ENCODE measurements around the gene RWDD1.

Gene RWDD1

DNA sequence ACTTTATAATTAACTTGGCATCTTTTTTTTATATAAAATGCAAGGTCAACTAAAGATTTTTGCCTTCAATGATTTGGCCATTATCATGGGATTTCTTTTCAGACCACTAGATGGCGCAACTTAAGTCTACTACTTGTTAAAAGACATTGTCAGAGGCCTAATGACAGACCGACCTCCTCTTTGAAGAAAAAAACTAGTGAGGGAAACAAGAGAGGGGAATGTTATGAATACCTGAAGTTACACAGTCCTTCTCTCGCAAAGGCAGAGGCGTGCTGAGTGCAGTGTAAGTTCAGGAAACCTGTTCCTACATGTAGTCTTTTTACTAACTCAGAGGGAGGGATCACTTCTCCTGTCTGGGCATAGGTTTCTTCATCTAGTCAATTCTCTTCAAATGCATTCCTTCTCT lies 35.1 kb upstream of the RWDD1 start:
- no peak overlapping the region for H3K27ac ChIP-seq (ENCODE audit: low read depth, low read length)

GRCh38 chr6:116542426-116542825 lies 28.9 kb upstream of the RWDD1 start:
- no peak overlapping the region for H3K18ac ChIP-seq (ENCODE audit: low read length)
- no peaks in the 10 kb centered on the region for H3K36me3 ChIP-seq (ENCODE audit: control insufficient read depth, insufficient read depth, low read length)
- H3K4me1 ChIP-seq (ENCODE audit: control insufficient read depth, low read depth, low read length) = no peaks in the 10 kb centered on the region
- H4K5ac ChIP-seq (ENCODE audit: low read length) = no peak overlapping the region
- H2BK5ac ChIP-seq (ENCODE audit: low read length) = no peak overlapping the region
- no peak overlapping the region for H3K23ac ChIP-seq (ENCODE audit: low read length)
- no peak overlapping the region for H2BK120ac ChIP-seq (ENCODE audit: low read depth, low read length)
- H3K4me3 ChIP-seq (ENCODE audit: low read length) = no peak overlapping the region
- H2BK15ac ChIP-seq (replicated peaks; ENCODE audit: low read depth) = no peak overlapping the region
- H3K4ac ChIP-seq (ENCODE audit: low read depth, low read length) = no peak overlapping the region
- no peak overlapping the region for H3K4me2 ChIP-seq (ENCODE audit: low read length)
- DNase-seq = no peak
- H2AK5ac ChIP-seq (ENCODE audit: low read length) = no peak overlapping the region
- H3K27me3 ChIP-seq (ENCODE audit: insufficient read depth, low read length, poor library complexity) = no peaks in the 10 kb centered on the region
- H3K79me1 ChIP-seq (ENCODE audit: low read length) = no peaks in the 10 kb centered on the region
- H3K27ac ChIP-seq (ENCODE audit: low read depth, low read length) = no peak overlapping the region
- H4K8ac ChIP-seq (ENCODE audit: low read depth, low read length) = no peak overlapping the region
- no peak overlapping the region for H3K56ac ChIP-seq (ENCODE audit: low read length)
- no peak overlapping the region for H3K9ac ChIP-seq (ENCODE audit: low read length)
- no peaks in the 10 kb centered on the region for H3K79me2 ChIP-seq (ENCODE audit: control insufficient read depth, insufficient read depth, low read length)

More for the DNA sequence above, 35.1 kb upstream of the RWDD1 start:
- H3K4me3 ChIP-seq (ENCODE audit: low read length) = no peak overlapping the region
- H3K18ac ChIP-seq (ENCODE audit: low read length) = no peak overlapping the region
- no peak overlapping the region for H3K4ac ChIP-seq (ENCODE audit: low read depth, low read length)
- H3K4me2 ChIP-seq (ENCODE audit: low read length) = no peak overlapping the region
- H3K27me3 ChIP-seq (ENCODE audit: insufficient read depth, low read length, poor library complexity) = no peaks in the 10 kb centered on the region
- no peak overlapping the region for H3K9ac ChIP-seq (ENCODE audit: low read length)
- H3K4me1 ChIP-seq (ENCODE audit: control insufficient read depth, low read depth, low read length) = peaks cover 3% of the 10 kb centered on the region
- no peak overlapping the region for H2AK5ac ChIP-seq (ENCODE audit: low read length)
- no CpG with 5 or more reads among the region's 4 CpGs for WGBS (ENCODE audit: extremely low coverage, insufficient coverage, low lambda C conversion rate)
- H3K36me3 ChIP-seq (ENCODE audit: control insufficient read depth, insufficient read depth, low read length) = no peaks in the 10 kb centered on the region
- H2BK15ac ChIP-seq (replicated peaks; ENCODE audit: low read depth) = no peak overlapping the region
- H3K79me2 ChIP-seq (ENCODE audit: control insufficient read depth, insufficient read depth, low read length) = no peaks in the 10 kb centered on the region
- no peak overlapping the region for H2BK120ac ChIP-seq (ENCODE audit: low read depth, low read length)
- H4K8ac ChIP-seq (ENCODE audit: low read depth, low read length) = no peak overlapping the region
- no peaks in the 10 kb centered on the region for H3K79me1 ChIP-seq (ENCODE audit: low read length)
- H2BK5ac ChIP-seq (ENCODE audit: low read length) = no peak overlapping the region
- no peak overlapping the region for H3K23ac ChIP-seq (ENCODE audit: low read length)
- no peak overlapping the region for H4K5ac ChIP-seq (ENCODE audit: low read length)
- H3K56ac ChIP-seq (ENCODE audit: low read length) = no peak overlapping the region
- peak; percentile 78 for DNase-seq

DNA sequence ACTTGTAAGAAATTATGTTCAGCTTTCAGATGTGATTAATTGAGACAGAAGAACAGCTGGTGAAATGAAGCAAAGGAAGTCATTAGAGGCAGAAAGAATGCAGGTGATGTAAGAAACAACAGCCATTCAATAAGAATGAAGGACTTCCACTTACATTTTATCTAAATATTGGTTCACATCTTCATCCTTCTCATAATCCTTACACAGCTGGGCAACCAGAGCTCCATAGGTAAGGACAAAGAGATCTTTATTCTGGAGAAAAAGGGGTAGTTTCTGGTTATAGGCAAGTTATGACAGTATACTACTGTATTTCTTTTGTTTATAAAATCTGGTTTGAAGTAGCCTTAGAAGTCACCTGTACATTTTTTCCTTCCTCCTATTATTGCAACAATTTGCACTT lies 28.2 kb upstream of the RWDD1 start:
- DNase-seq = no peak
- H4K8ac ChIP-seq (ENCODE audit: low read depth, low read length) = no peak overlapping the region
- H3K18ac ChIP-seq (ENCODE audit: low read length) = no peak overlapping the region
- no peak overlapping the region for H4K5ac ChIP-seq (ENCODE audit: low read length)
- H3K56ac ChIP-seq (ENCODE audit: low read length) = no peak overlapping the region
- H2AK5ac ChIP-seq (ENCODE audit: low read length) = no peak overlapping the region
- no peaks in the 10 kb centered on the region for H3K79me1 ChIP-seq (ENCODE audit: low read length)
- no peak overlapping the region for H2BK120ac ChIP-seq (ENCODE audit: low read depth, low read length)
- H3K9ac ChIP-seq (ENCODE audit: low read length) = no peak overlapping the region
- no peaks in the 10 kb centered on the region for H3K4me1 ChIP-seq (ENCODE audit: control insufficient read depth, low read depth, low read length)
- H3K4me2 ChIP-seq (ENCODE audit: low read length) = no peak overlapping the region
- no peaks in the 10 kb centered on the region for H3K27me3 ChIP-seq (ENCODE audit: insufficient read depth, low read length, poor library complexity)
- no peak overlapping the region for H2BK15ac ChIP-seq (replicated peaks; ENCODE audit: low read depth)
- H3K4me3 ChIP-seq (ENCODE audit: low read length) = no peak overlapping the region
- no peaks in the 10 kb centered on the region for H3K36me3 ChIP-seq (ENCODE audit: control insufficient read depth, insufficient read depth, low read length)
- no peak overlapping the region for H3K4ac ChIP-seq (ENCODE audit: low read depth, low read length)
- H3K23ac ChIP-seq (ENCODE audit: low read length) = no peak overlapping the region
- no peak overlapping the region for H2BK5ac ChIP-seq (ENCODE audit: low read length)
- no peaks in the 10 kb centered on the region for H3K79me2 ChIP-seq (ENCODE audit: control insufficient read depth, insufficient read depth, low read length)
- no peak overlapping the region for H3K27ac ChIP-seq (ENCODE audit: low read depth, low read length)

- Histone ChIP-seq H3K23ac (ENCODE audit: low read length) (no peak within 1 kb of the TSS), H3K27me3 (ENCODE audit: insufficient read depth, low read length, poor library complexity) (no peaks in the 10 kb centered on the region), H3K4me1 (ENCODE audit: control insufficient read depth, low read depth, low read length) (no peaks in the 10 kb centered on the region), H3K79me1 (ENCODE audit: low read length) (no peaks in the 10 kb centered on the region), H2AK5ac (ENCODE audit: low read length) (no peak within 1 kb of the TSS), H3K9ac (ENCODE audit: low read length) (no peak within 1 kb of the TSS), H2BK5ac (ENCODE audit: low read length) (no peak within 1 kb of the TSS), H3K79me2 (ENCODE audit: control insufficient read depth, insufficient read depth, low read length) (no peaks in the 10 kb centered on the region), H3K27ac (ENCODE audit: low read depth, low read length) (no peak within 1 kb of the TSS), H2BK15ac (replicated peaks; ENCODE audit: low read depth) (no peak within 1 kb of the TSS), H3K36me3 (ENCODE audit: control insufficient read depth, insufficient read depth, low read length) (no peaks in the 10 kb centered on the region), H3K4ac (ENCODE audit: low read depth, low read length) (no peak within 1 kb of the TSS), H3K56ac (ENCODE audit: low read length) (no peak within 1 kb of the TSS), H3K4me3 (ENCODE audit: low read length) (no peak within 1 kb of the TSS), H3K18ac (ENCODE audit: low read length) (no peak within 1 kb of the TSS), H4K8ac (ENCODE audit: low read depth, low read length) (no peak within 1 kb of the TSS), H2BK120ac (ENCODE audit: low read depth, low read length) (no peak within 1 kb of the TSS), H4K5ac (ENCODE audit: low read length) (no peak within 1 kb of the TSS), H3K4me2 (ENCODE audit: low read length) (no peak within 1 kb of the TSS)
- no CpG with 5 or more reads among the region's 4 CpGs for WGBS (ENCODE audit: extremely low coverage, insufficient coverage, low lambda C conversion rate)
- no peak for DNase-seq
These were observed 25.7 kb upstream of the RWDD1 start, which contains the start of gene TRAPPC3L for GRCh38 chr6:116545651-116546050. TRAPPC3L (minus strand) TSS chr6:116545684; CDS start chr6:116545514, 170 bp downstream.

GRCh38 chr6:116547358-116547757 lies 23.9 kb upstream of the RWDD1 start:
- no peak overlapping the region for H3K18ac ChIP-seq (ENCODE audit: low read length)
- no peak overlapping the region for H3K4ac ChIP-seq (ENCODE audit: low read depth, low read length)
- H3K27me3 ChIP-seq (ENCODE audit: insufficient read depth, low read length, poor library complexity) = no peaks in the 10 kb centered on the region
- H3K9ac ChIP-seq (ENCODE audit: low read length) = no peak overlapping the region
- no peak overlapping the region for H4K5ac ChIP-seq (ENCODE audit: low read length)
- no peaks in the 10 kb centered on the region for H3K4me1 ChIP-seq (ENCODE audit: control insufficient read depth, low read depth, low read length)
- H3K56ac ChIP-seq (ENCODE audit: low read length) = no peak overlapping the region
- no peak overlapping the region for H2BK15ac ChIP-seq (replicated peaks; ENCODE audit: low read depth)
- no peak overlapping the region for H4K8ac ChIP-seq (ENCODE audit: low read depth, low read length)
- H2BK5ac ChIP-seq (ENCODE audit: low read length) = no peak overlapping the region
- no peak for DNase-seq
- WGBS (ENCODE audit: extremely low coverage, insufficient coverage, low lambda C conversion rate) = no CpG with 5 or more reads among the region's 6 CpGs
- H3K4me2 ChIP-seq (ENCODE audit: low read length) = no peak overlapping the region
- H3K23ac ChIP-seq (ENCODE audit: low read length) = no peak overlapping the region
- H3K79me1 ChIP-seq (ENCODE audit: low read length) = no peaks in the 10 kb centered on the region
- H3K79me2 ChIP-seq (ENCODE audit: control insufficient read depth, insufficient read depth, low read length) = no peaks in the 10 kb centered on the region
- H3K4me3 ChIP-seq (ENCODE audit: low read length) = no peak overlapping the region
- no peak overlapping the region for H2AK5ac ChIP-seq (ENCODE audit: low read length)
- H3K36me3 ChIP-seq (ENCODE audit: control insufficient read depth, insufficient read depth, low read length) = no peaks in the 10 kb centered on the region
- H3K27ac ChIP-seq (ENCODE audit: low read depth, low read length) = no peak overlapping the region
- no peak overlapping the region for H2BK120ac ChIP-seq (ENCODE audit: low read depth, low read length)

GRCh38 chr6:116550796-116551195 lies 20.5 kb upstream of the RWDD1 start:
- Histone ChIP-seq H3K23ac (ENCODE audit: low read length) (no peak overlapping the region), H3K36me3 (ENCODE audit: control insufficient read depth, insufficient read depth, low read length) (no peaks in the 10 kb centered on the region), H3K9ac (ENCODE audit: low read length) (no peak overlapping the region), H3K56ac (ENCODE audit: low read length) (no peak overlapping the region), H3K4me1 (ENCODE audit: control insufficient read depth, low read depth, low read length) (no peaks in the 10 kb centered on the region), H3K4me2 (ENCODE audit: low read length) (no peak overlapping the region), H3K18ac (ENCODE audit: low read length) (no peak overlapping the region), H3K79me1 (ENCODE audit: low read length) (no peaks in the 10 kb centered on the region), H3K4ac (ENCODE audit: low read depth, low read length) (no peak overlapping the region), H2AK5ac (ENCODE audit: low read length) (no peak overlapping the region), H3K79me2 (ENCODE audit: control insufficient read depth, insufficient read depth, low read length) (no peaks in the 10 kb centered on the region), H4K5ac (ENCODE audit: low read length) (no peak overlapping the region), H3K4me3 (ENCODE audit: low read length) (no peak overlapping the region), H2BK5ac (ENCODE audit: low read length) (no peak overlapping the region), H3K27ac (ENCODE audit: low read depth, low read length) (no peak overlapping the region), H2BK15ac (replicated peaks; ENCODE audit: low read depth) (no peak overlapping the region), H4K8ac (ENCODE audit: low read depth, low read length) (no peak overlapping the region), H2BK120ac (ENCODE audit: low read depth, low read length) (no peak overlapping the region), H3K27me3 (ENCODE audit: insufficient read depth, low read length, poor library complexity) (no peaks in the 10 kb centered on the region)
- no peak for DNase-seq
- WGBS (ENCODE audit: extremely low coverage, insufficient coverage, low lambda C conversion rate) = no CpG with 5 or more reads among the region's 4 CpGs
